GM12892 (cell line): ENCODE measurements around the gene MMS22L.

Source experiments
- DNase-seq: peaks from one replicate; pipeline ENCODE4 v3.0.0; 2011; ENCODE audit not compliant: insufficient read length
- FAIRE-seq: peaks from 2 replicates; lab custom pipeline; 2011; peaks lifted over from hg19 to GRCh38; lab: Jason Lieb, UNC
- POLR2A ChIP-seq: IDR thresholded peaks from 2 replicates; pipeline ENCODE4 v1.6.1; 2011; ENCODE audit warnings: low read depth, low read length, control low read depth
- POLR2AphosphoS5 ChIP-seq: IDR thresholded peaks from 2 replicates; pipeline ENCODE4 v1.6.1; 2011; ENCODE audit warnings: low read depth, low read length, control low read depth
- TAF1 ChIP-seq: IDR thresholded peaks from 2 replicates; pipeline ENCODE4 v1.6.1; 2011; ENCODE audit warnings: low read depth, mild to moderate bottlenecking, control low read depth, low read length, borderline replicate concordance

The MMS22L gene

GRCh38 chr6:97136626-97137358, 146.2 kb downstream of the MMS22L start:
- DNase-seq: no peak
- TF ChIP-seq POLR2AphosphoS5: no peak
- no peak for TF ChIP-seq TAF1
- TF ChIP-seq POLR2A: no peak
- no peak for FAIRE-seq

DNA sequence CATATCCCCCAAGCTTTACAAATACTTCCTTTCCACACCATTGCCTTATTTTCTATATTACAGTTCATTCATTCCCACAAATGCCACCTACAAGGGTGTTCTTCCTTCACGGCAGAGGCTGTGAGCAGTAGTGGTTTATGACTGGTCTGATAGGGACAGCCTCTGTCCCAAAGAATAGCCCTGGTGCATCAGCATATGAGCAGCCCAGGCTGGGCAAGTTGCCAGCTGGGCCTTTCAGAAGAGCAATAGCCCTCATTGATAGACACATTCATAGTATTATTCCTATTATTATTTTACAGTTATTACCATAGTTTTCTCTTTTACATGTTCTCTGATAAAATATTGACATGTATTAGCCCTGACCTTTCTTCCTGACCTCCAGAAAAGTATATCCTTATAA, 149.9 kb downstream of the MMS22L start:
- FAIRE-seq (no peak), DNase-seq (no peak)
- TF ChIP-seq TAF1 (no peak), POLR2AphosphoS5 (no peak), POLR2A (no peak)

DNA sequence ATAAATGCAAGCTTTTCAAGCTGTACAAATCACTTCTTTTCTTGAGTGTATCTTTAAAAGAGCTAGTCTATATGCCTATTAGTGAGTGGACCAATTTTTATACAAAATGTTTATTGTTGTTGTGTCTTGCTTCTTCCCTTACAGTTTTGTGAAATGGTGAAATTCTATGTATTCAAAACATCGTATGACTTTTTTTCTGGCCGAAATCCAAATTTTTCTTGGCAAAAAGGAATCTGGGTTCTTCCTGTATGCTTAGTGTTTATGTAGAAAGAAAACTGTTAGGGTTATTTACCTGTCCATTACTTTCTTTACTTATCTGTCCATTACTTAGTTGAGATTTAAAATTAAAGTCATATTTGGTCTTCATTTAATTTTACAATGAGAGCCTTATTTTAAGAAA, 153.9 kb downstream of the MMS22L start:
- TF ChIP-seq POLR2AphosphoS5 (no peak), TAF1 (no peak), POLR2A (no peak)
- DNase-seq (no peak), FAIRE-seq (no peak)

DNA sequence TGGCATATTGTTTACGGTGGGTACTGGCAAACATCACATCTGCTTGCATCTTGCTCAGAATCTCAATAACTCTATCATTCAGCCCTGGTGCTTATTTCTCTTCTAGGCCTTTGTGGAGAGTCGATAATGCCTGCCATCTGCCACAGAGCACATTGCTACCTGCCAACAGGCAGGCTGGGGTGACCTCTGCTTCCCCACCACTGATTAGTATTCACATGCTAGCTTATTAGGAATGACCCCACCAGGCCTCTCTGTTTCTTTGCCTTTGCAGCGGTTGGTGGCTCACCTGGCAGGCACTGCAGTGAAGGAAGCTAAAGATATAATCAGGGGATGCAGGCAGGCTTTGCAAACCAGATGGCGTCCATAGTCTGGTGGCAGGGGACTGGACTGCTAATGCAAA, 154.5 kb downstream of the MMS22L start:
- TF ChIP-seq POLR2A: no peak
- no peak for TF ChIP-seq POLR2AphosphoS5
- TF ChIP-seq TAF1: no peak
- no peak for DNase-seq
- no peak for FAIRE-seq

DNA sequence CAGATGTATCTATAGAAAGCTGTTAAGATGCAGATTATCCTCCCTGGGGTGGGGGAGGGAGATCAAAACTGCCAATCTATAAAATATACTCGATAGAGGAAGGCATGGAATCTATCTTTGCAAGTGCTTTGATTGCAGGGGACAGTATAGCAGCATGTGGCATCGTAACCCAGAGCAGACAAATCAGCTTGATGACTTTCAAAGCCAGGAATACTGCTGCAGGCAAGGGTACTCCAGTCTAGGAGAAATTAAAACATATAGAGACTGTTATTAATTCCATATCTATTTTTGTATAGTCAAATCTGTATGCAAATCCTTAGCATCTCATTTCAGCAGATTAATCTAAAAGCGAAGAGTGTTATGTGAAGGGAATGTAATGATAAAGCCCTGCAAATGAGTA, 159.4 kb downstream of the MMS22L start:
- FAIRE-seq (no peak), DNase-seq (no peak)
- no peak for TF ChIP-seq POLR2A
- TF ChIP-seq POLR2AphosphoS5: no peak
- TF ChIP-seq TAF1: no peak

DNA sequence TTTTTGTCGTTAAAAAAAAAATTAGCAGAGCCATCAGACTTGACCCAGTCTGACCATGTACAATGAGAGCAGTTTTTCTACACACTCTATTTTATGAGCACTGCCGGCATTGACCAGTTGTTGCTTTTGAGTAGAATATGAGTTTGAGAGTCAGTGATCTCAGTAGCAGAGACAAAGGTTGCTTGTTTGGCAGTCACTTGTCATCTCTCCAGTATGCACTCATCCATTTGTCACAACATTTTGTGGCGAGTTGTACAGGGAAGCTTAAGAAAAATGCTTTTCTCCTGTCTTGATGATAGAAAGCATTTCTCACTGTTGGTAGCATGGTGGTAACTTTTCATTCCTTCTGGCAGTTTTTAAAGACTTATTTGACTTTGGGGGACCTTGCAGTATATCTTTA, 159.9 kb downstream of the MMS22L start:
- no peak for FAIRE-seq
- TF ChIP-seq POLR2AphosphoS5 (no peak), TAF1 (no peak), POLR2A (no peak)
- no peak for DNase-seq

- TF ChIP-seq POLR2AphosphoS5: no peak
- TF ChIP-seq POLR2A: no peak
- TF ChIP-seq TAF1: no peak
- FAIRE-seq: no peak
- DNase-seq: no peak
These were observed 162.5 kb downstream of the MMS22L start for GRCh38 chr6:97120511-97120910.

DNA sequence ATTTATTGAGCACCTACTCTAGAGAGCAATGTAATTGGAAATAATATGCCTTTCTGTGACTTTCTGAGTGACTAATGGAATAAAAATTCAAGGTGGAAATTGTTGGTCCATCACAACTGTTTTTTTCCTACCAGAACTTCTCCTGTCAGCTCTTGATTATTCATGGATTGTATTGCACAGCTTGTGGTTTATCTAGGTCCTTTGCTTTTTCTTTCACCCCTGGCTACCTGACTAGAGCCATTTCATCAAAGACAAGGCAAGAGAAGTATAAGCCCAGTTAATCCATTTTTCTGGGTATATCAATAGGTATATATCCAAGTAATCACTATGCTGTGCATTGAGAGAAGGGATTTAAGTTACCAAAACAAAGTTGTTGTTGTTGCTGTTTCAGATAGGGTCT, 168.4 kb downstream of the MMS22L start:
- TF ChIP-seq TAF1 (no peak), POLR2AphosphoS5 (no peak), POLR2A (no peak)
- no peak for FAIRE-seq

GRCh38 chr6:97113170-97113569, 169.8 kb downstream of the MMS22L start:
- FAIRE-seq: no peak
- no peak for TF ChIP-seq POLR2AphosphoS5
- no peak for TF ChIP-seq TAF1
- TF ChIP-seq POLR2A: no peak
- DNase-seq: no peak

More for the DNA sequence above, 168.4 kb downstream of the MMS22L start:
- no peak for DNase-seq

DNA sequence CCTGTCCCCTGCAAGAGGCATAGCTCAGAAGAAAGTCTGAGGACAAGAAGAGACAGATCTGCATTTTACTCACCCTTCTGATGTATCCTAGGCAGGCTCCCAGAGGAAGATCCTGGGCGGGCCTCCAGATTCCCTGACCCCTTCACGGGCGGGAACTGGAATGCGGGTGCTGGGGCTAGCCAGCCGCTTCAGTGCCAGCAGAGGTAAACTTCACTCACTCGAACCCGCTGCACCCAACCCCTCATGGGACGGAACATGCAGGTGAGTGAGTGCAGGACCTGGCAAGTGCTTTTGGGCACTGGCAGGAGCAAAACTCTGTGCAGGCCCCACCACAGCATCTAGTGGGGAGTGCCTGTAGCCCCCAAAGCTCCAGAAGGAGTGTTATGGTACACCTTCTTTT, 171.8 kb downstream of the MMS22L start:
- FAIRE-seq (no peak), DNase-seq (no peak)
- TF ChIP-seq POLR2AphosphoS5 (no peak), TAF1 (no peak), POLR2A (no peak)

DNA sequence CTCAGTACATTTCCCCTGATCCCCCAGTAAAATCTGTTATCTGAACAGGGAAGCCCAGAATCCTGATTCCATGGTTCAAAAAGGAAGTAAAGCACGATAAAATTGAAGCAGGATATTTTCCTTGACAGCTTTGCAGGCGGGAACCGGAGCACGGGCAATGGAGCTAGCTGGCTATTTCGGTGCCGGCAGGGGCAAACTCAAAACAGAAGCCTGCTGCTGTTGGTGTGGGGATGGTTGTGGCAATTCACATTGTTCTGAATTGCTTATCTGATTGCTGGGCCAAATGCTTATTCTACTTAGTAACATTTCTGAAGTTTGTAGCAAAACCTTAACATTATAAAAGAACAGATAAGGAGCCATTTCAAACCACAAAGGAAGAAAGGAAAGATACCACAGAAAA, 172.4 kb downstream of the MMS22L start:
- FAIRE-seq (no peak), DNase-seq (no peak)
- no peak for TF ChIP-seq POLR2AphosphoS5
- no peak for TF ChIP-seq POLR2A
- TF ChIP-seq TAF1: no peak

DNA sequence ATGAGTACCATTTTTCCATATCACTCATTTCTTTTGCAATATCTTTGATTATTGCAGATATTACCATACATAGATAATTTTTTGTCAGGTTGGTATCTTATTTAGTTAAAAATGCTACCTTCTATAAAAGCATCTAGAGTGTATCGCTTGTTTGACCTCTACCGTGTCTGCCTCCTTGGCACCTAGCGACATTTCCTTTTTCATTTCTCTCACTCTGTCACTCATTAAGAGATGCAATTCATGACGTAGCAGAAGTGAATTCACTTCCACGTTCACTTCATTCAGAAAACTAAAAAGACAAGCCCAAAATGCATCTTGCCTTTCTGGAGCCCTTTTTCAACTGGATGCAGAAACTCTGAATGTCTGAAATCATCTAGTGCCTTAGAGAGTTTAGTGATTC, 172.9 kb downstream of the MMS22L start:
- DNase-seq: no peak
- TF ChIP-seq POLR2A (no peak), TAF1 (no peak), POLR2AphosphoS5 (no peak)
- FAIRE-seq: no peak

- TF ChIP-seq TAF1 (no peak), POLR2AphosphoS5 (no peak), POLR2A (no peak)
- DNase-seq (no peak), FAIRE-seq (no peak)
These were observed 173.6 kb downstream of the MMS22L start for GRCh38 chr6:97109444-97109843.
